Germinal center (tissue), 1 donor: Measurements from ENCODE around the gene KSR2.
"Not testable (repeated sequence)": the region's sequence is repeated elsewhere in the genome, so short reads cannot be mapped to it uniquely, and the experiment has no call there.

ENCODE experiments used
- DNase-seq: peaks from one replicate; pipeline ENCODE4 v3.0.0; 2012; ENCODE audit warnings: mixed read lengths, low spot score

Gene KSR2

GRCh38 chr12:117761528-117762100, 207.2 kb downstream of the KSR2 start:
- no peak for DNase-seq

GRCh38 chr12:117760990-117761389, 207.8 kb downstream of the KSR2 start:
- DNase-seq: no peak

GRCh38 chr12:117750657-117751056, 218.1 kb downstream of the KSR2 start:
- no peak for DNase-seq

- no peak for DNase-seq
Observed at GRCh38 chr12:117749431-117749830, 219.4 kb downstream of the KSR2 start.

GRCh38 chr12:117746358-117746757, 222.4 kb downstream of the KSR2 start:
- DNase-seq: not testable (repeated sequence)

- DNase-seq: no peak
Observed at GRCh38 chr12:117744418-117744817, 224.4 kb downstream of the KSR2 start.

GRCh38 chr12:117743761-117744160, 225.0 kb downstream of the KSR2 start:
- DNase-seq: no peak

GRCh38 chr12:117742721-117743120, 226.1 kb downstream of the KSR2 start:
- no peak for DNase-seq

- DNase-seq: no peak
Observed at GRCh38 chr12:117738233-117738632, 230.6 kb downstream of the KSR2 start.

GRCh38 chr12:117733549-117733805, 235.3 kb downstream of the KSR2 start:
- DNase-seq: no peak

GRCh38 chr12:117732761-117733548, 235.8 kb downstream of the KSR2 start:
- no peak for DNase-seq

GRCh38 chr12:117731131-117731530, 237.7 kb downstream of the KSR2 start:
- not testable (repeated sequence) for DNase-seq

GRCh38 chr12:117727301-117727700, 241.5 kb downstream of the KSR2 start:
- no peak for DNase-seq

GRCh38 chr12:117724543-117724942, 244.2 kb downstream of the KSR2 start:
- DNase-seq: no peak

- DNase-seq: no peak
Observed at GRCh38 chr12:117718559-117718958, 250.2 kb downstream of the KSR2 start.

- DNase-seq: no peak
Observed at GRCh38 chr12:117718141-117718540, 250.6 kb downstream of the KSR2 start.

- DNase-seq: no peak
Observed at GRCh38 chr12:117714203-117714602, 254.6 kb downstream of the KSR2 start.

GRCh38 chr12:117710121-117710520, 258.7 kb downstream of the KSR2 start:
- no peak for DNase-seq

- DNase-seq: no peak
Observed at GRCh38 chr12:117707861-117708260, 260.9 kb downstream of the KSR2 start.

GRCh38 chr12:117703584-117703983, 265.2 kb downstream of the KSR2 start:
- no peak for DNase-seq

GRCh38 chr12:117702741-117703140, 266.0 kb downstream of the KSR2 start:
- no peak for DNase-seq

GRCh38 chr12:117699575-117699974, 269.2 kb downstream of the KSR2 start:
- no peak for DNase-seq

- no peak for DNase-seq
Observed at GRCh38 chr12:117699118-117699517, 269.7 kb downstream of the KSR2 start.

GRCh38 chr12:117695956-117696355, 272.8 kb downstream of the KSR2 start:
- no peak for DNase-seq
